GM18526 (cell line): ENCODE results near the gene KLF15.

Experiments
- POLR2A ChIP-seq: IDR thresholded peaks from 3 replicates; pipeline ENCODE4 v1.6.1; 2011; ENCODE audit not compliant: insufficient read length; ENCODE audit errors: extremely low read depth

KLF15 gene

GRCh38 chr3:126358038-126358815, 1.0 kb upstream of the KLF15 start:
- no peak for TF ChIP-seq POLR2A

GRCh38 chr3:126356373-126357264, 589 bp downstream of the KLF15 start:
- TF ChIP-seq POLR2A: no peak

GRCh38 chr3:126355777-126356372, 1.3 kb downstream of the KLF15 start:
- TF ChIP-seq POLR2A: no peak

GRCh38 chr3:126355251-126355650, 2.0 kb downstream of the KLF15 start:
- no peak for TF ChIP-seq POLR2A

GRCh38 chr3:126354776-126355175, 2.4 kb downstream of the KLF15 start:
- TF ChIP-seq POLR2A: no peak

GRCh38 chr3:126353694-126354321, 3.4 kb downstream of the KLF15 start:
- no peak for TF ChIP-seq POLR2A

GRCh38 chr3:126352476-126353454, 4.4 kb downstream of the KLF15 start:
- TF ChIP-seq POLR2A: no peak

- TF ChIP-seq POLR2A: no peak
These were observed 5.3 kb downstream of the KLF15 start for GRCh38 chr3:126351771-126352475.

- TF ChIP-seq POLR2A: no peak
These were observed 6.0 kb downstream of the KLF15 start for GRCh38 chr3:126351086-126351770.

GRCh38 chr3:126350502-126351085, 6.6 kb downstream of the KLF15 start:
- no peak for TF ChIP-seq POLR2A

GRCh38 chr3:126349611-126350501, 7.4 kb downstream of the KLF15 start:
- TF ChIP-seq POLR2A: no peak

- TF ChIP-seq POLR2A: no peak
These were observed 8.1 kb downstream of the KLF15 start for GRCh38 chr3:126349071-126349470.
